ENCODE data around the gene SFTA2. TPM values are rescaled to one million over a fixed set of nuclear protein-coding genes. Genes with fewer than 3 reads are reported as not detected.
"Not testable (repeated sequence)": the region's sequence is repeated elsewhere in the genome, so short reads cannot be mapped to it uniquely, and the experiment has no call there.

Gene SFTA2
- total RNA-seq, 4 donors from 2014 or later, result 1.1 TPM; not detected in 3

- no peaks in the 10 kb centered on the region for H3K27me3 ChIP-seq
- no peak overlapping the region for H3K27ac ChIP-seq
- no peak overlapping the region for H3K4me3 ChIP-seq
- TF ChIP-seq CTCF (IDR thresholded peaks at IDR 0.05), result no peak
- H3K4me1 ChIP-seq, result no peaks in the 10 kb centered on the region
- no peak for DNase-seq
- intact Hi-C loops (cut with DNase I; ENCODE audit: low total_unique reads), result no loop called here
- no peaks in the 10 kb centered on the region for H3K36me3 ChIP-seq
- no peaks in the 10 kb centered on the region for H3K9me3 ChIP-seq
Observed at GRCh38 chr6:30903236-30903635, 28.7 kb downstream of the SFTA2 start.

- TF ChIP-seq POLR2A (IDR thresholded peaks at IDR 0.05) (no peak), CTCF (IDR thresholded peaks at IDR 0.05) (no peak)
- no peak for DNase-seq
- H3K4me3 ChIP-seq, result no peak overlapping the region
- no peaks in the 10 kb centered on the region for H3K27me3 ChIP-seq
- no peaks in the 10 kb centered on the region for H3K9me3 ChIP-seq
- no peak overlapping the region for H3K27ac ChIP-seq
- no peaks in the 10 kb centered on the region for H3K36me3 ChIP-seq
- H3K4me1 ChIP-seq, result no peaks in the 10 kb centered on the region
- intact Hi-C loops (cut with DNase I; ENCODE audit: low total_unique reads), result no loop called here
Observed at GRCh38 chr6:30902709-30903108, 29.3 kb downstream of the SFTA2 start.

- H3K4me1 ChIP-seq; H3K4me3 ChIP-seq; DNase-seq; H3K36me3 ChIP-seq; H3K9me3 ChIP-seq; H3K27ac ChIP-seq; H3K27me3 ChIP-seq; intact Hi-C loops (cut with DNase I; ENCODE audit: low total_unique reads): not testable (repeated sequence)
Observed at GRCh38 chr6:30902196-30902595, 29.8 kb downstream of the SFTA2 start.

- no peak overlapping the region for H3K27ac ChIP-seq
- H3K4me3 ChIP-seq, result no peak overlapping the region
- H3K27me3 ChIP-seq, result no peaks in the 10 kb centered on the region
- TF ChIP-seq POLR2A (IDR thresholded peaks at IDR 0.05), result no peak
- no peak for TF ChIP-seq CTCF (IDR thresholded peaks at IDR 0.05)
- intact Hi-C loops (cut with DNase I; ENCODE audit: low total_unique reads), result no loop called here
- no peak for DNase-seq
- no peaks in the 10 kb centered on the region for H3K9me3 ChIP-seq
- H3K4me1 ChIP-seq, result no peaks in the 10 kb centered on the region
- no peaks in the 10 kb centered on the region for H3K36me3 ChIP-seq
Observed at GRCh38 chr6:30901436-30901835, 30.5 kb downstream of the SFTA2 start.

- DNase-seq, result no peak
- no peak overlapping the region for H3K4me3 ChIP-seq
Observed at GRCh38 chr6:30900863-30901417, 31.0 kb downstream of the SFTA2 start.

More at GRCh38 chr6:30900863-30901417, 31.0 kb downstream of the SFTA2 start:
- Histone ChIP-seq H3K9me3 (no peaks in the 10 kb centered on the region), H3K27ac (no peak overlapping the region), H3K27me3 (no peaks in the 10 kb centered on the region), H3K36me3 (no peaks in the 10 kb centered on the region), H3K4me1 (no peaks in the 10 kb centered on the region)
- intact Hi-C loops (cut with DNase I; ENCODE audit: low total_unique reads), result no loop called here
- no peak for TF ChIP-seq CTCF (IDR thresholded peaks at IDR 0.05)
- TF ChIP-seq POLR2A (IDR thresholded peaks at IDR 0.05), result no peak

Measured in uterus (tissue), 4 donors.